Endothelial cell of umbilical vein (primary cell): ENCODE data around the gene RSKR. TPM values are rescaled to one million over a fixed set of nuclear protein-coding genes. Genes with fewer than 3 reads are reported as not detected.

Experiments
- BruUV-seq: library from RNA; stranded (reverse); fragments of 400-500 nt; replicated peaks from 2 replicates; lab custom pipeline; 2021; lab: Mats Ljungman, UMichigan
- CTCF ChIA-PET: fragments of 300-600, 350-600 bp; sonication (Branson Sonifier 250); formaldehyde crosslinking; loops from one replicate; lab custom pipeline; 2021; ENCODE audit warnings: antibody characterized with exemption, inconsistent platforms; lab: Charles Lee
- POLR2A ChIA-PET: fragments of 300-600, 350-600 bp; sonication (Branson Sonifier 250); formaldehyde crosslinking; loops from one replicate; lab custom pipeline; 2021; ENCODE audit warnings: antibody characterized with exemption, inconsistent platforms; lab: Charles Lee
- DNase-seq: peaks from one replicate; pipeline ENCODE4 v3.0.0-alpha.2; 2011; ENCODE audit warnings: low read depth, low spot score
- FAIRE-seq: peaks from 2 replicates; lab custom pipeline; 2011; peaks lifted over from hg19 to GRCh38; lab: Jason Lieb, UNC
- H2AFZ ChIP-seq: 2 replicates; pipeline ENCODE4 v1.6.0; 2012; ENCODE audit warnings: low read depth, low read length, control low read depth, inconsistent platforms
- H3K27ac ChIP-seq: 2 replicates; pipeline ENCODE4 v1.5.1; 2011; ENCODE audit warnings: low read depth, mild to moderate bottlenecking, control low read depth, low read length, moderate library complexity; ENCODE audit not compliant: insufficient read depth
- H3K27me3 ChIP-seq, 2 experiments: 2 replicates each; pipeline versions ENCODE4 v1.6.0 to v1.6.1; 2011; ENCODE audit warnings: low read length in 2 of 2, mixed read lengths in 1 of 2; ENCODE audit not compliant: control insufficient read depth in 2 of 2, insufficient read depth in 2 of 2
- H3K36me3 ChIP-seq, 2 experiments: 2 replicates in 1 of 2; 3 replicates in 1 of 2; pipeline ENCODE4 v1.5.1; 2011; ENCODE audit warnings: low read length in 2 of 2, mild to moderate bottlenecking in 1 of 2, moderate library complexity in 1 of 2; ENCODE audit not compliant: control insufficient read depth in 2 of 2, insufficient read depth in 2 of 2; ENCODE audit errors: extremely low read depth in 1 of 2
- H3K4me1 ChIP-seq: 3 replicates; pipeline ENCODE4 v1.5.1; 2011; ENCODE audit warnings: mild to moderate bottlenecking, low read length; ENCODE audit not compliant: control insufficient read depth, insufficient read depth; ENCODE audit errors: extremely low read depth
- H3K4me2 ChIP-seq: 2 replicates; pipeline ENCODE4 v1.6.1; 2011; ENCODE audit warnings: low read length, control low read depth, mixed read lengths; ENCODE audit not compliant: insufficient read depth
- H3K4me3 ChIP-seq, 3 experiments: fragments of 200-600 bp in 1 of 3; sonication (generic), shearing (Covaris generic) in 1 of 3; replicated peaks in 1 of 3; 2 replicates each; pipeline ENCODE4 v1.5.1; 2011 to 2016; ENCODE audit warnings: control low read depth in 3 of 3, low read length in 3 of 3, mild to moderate bottlenecking in 2 of 3, inconsistent platforms in 1 of 3, low read depth in 1 of 3, moderate library complexity in 1 of 3; ENCODE audit not compliant: insufficient read depth in 1 of 3
- H3K79me2 ChIP-seq: 2 replicates; pipeline ENCODE4 v1.6.0; 2012; ENCODE audit warnings: low read length, inconsistent platforms; ENCODE audit not compliant: control insufficient read depth, insufficient read depth
- H3K9ac ChIP-seq: replicated peaks from 2 replicates; pipeline ENCODE3; 2011; ENCODE audit warnings: low read length, control low read depth; ENCODE audit not compliant: insufficient read depth; ENCODE audit errors: extremely low read depth
- H3K9me1 ChIP-seq: replicated peaks from 3 replicates; pipeline ENCODE4 v1.6.0; 2011; ENCODE audit warnings: mild to moderate bottlenecking, low read length; ENCODE audit not compliant: control insufficient read depth, insufficient read depth; ENCODE audit errors: extremely low read depth
- H3K9me3 ChIP-seq: replicated peaks from 2 replicates; pipeline ENCODE4 v1.5.1; 2012; ENCODE audit warnings: low read length, inconsistent platforms; ENCODE audit not compliant: control insufficient read depth, insufficient read depth
- H4K20me1 ChIP-seq: replicated peaks from 2 replicates; pipeline ENCODE3; 2011; ENCODE audit warnings: mild to moderate bottlenecking, low read length; ENCODE audit not compliant: control insufficient read depth, insufficient read depth; ENCODE audit errors: extremely low read depth
- CTCF ChIP-seq, 2 donors: IDR thresholded peaks; 1 replicate in 1 of 2; 2 replicates in 1 of 2; pipeline ENCODE4 v1.5.1; 2011; ENCODE audit warnings: low read length in 2 of 2, mild to moderate bottlenecking in 2 of 2, moderate library complexity in 2 of 2, control low read depth in 1 of 2, inconsistent platforms in 1 of 2, low read depth in 1 of 2; ENCODE audit not compliant: insufficient read depth in 1 of 2; ENCODE audit errors: extremely low read depth in 1 of 2
- EZH2 ChIP-seq: IDR thresholded peaks from 2 replicates; pipeline ENCODE4 v1.6.1; 2012; ENCODE audit warnings: borderline replicate concordance, low read depth, mild to moderate bottlenecking, moderate library complexity, low read length, inconsistent platforms; ENCODE audit not compliant: severe bottlenecking
- FOS ChIP-seq: IDR thresholded peaks from 2 replicates; pipeline ENCODE4 v1.6.1; 2011; ENCODE audit warnings: mild to moderate bottlenecking, low read length, moderate library complexity, borderline replicate concordance; ENCODE audit not compliant: insufficient read depth
- GATA2 ChIP-seq: IDR thresholded peaks from 2 replicates; pipeline ENCODE4 v1.7.0; 2011; ENCODE audit warnings: low read depth, mild to moderate bottlenecking, moderate library complexity, mixed read lengths, low read length; ENCODE audit not compliant: insufficient read length, insufficient read depth
- JUN ChIP-seq: IDR thresholded peaks from 2 replicates; pipeline ENCODE4 v1.6.1; 2011; ENCODE audit warnings: borderline replicate concordance, low read depth; ENCODE audit not compliant: insufficient read length, insufficient read depth
- MAX ChIP-seq: IDR thresholded peaks from 2 replicates; pipeline ENCODE4 v1.6.1; 2011; ENCODE audit not compliant: insufficient read depth, insufficient read length
- MYC ChIP-seq: IDR thresholded peaks from one replicate; pipeline ENCODE4 v1.6.1; 2011; ENCODE audit warnings: mild to moderate bottlenecking, low read depth, low read length
- POLR2A ChIP-seq: IDR thresholded peaks from 2 replicates; pipeline ENCODE4 v1.6.1; 2012; ENCODE audit warnings: low read depth, mild to moderate bottlenecking, control low read depth, low read length
- POLR2AphosphoS5 ChIP-seq: IDR thresholded peaks from 2 replicates; pipeline ENCODE4 v1.6.1; 2012; ENCODE audit warnings: low read depth, mild to moderate bottlenecking, control low read depth, low read length, moderate library complexity; ENCODE audit not compliant: insufficient read depth
- dilution Hi-C: fragments of 300-500 bp; cut with MboI; formaldehyde crosslinking; loops from one replicate; pipeline ENCODE4 v1.15.0; 2019; ENCODE audit warnings: low sequenced_read_pairs; ENCODE audit not compliant: extremely low pct_ligation_motif_present
- intact Hi-C: fragments of 100-400 bp; cut with micrococcal nuclease; formaldehyde crosslinking; loops from one replicate; pipeline ENCODE4 v1.10.0; 2022
- polyA plus RNA-seq, 4 experiments: library from polyadenylated mRNA; depleted of rRNA in 3 of 4; stranded (reverse) in 3 of 4; unstranded in 1 of 4; fragments of >200 nt; gene quantifications; 2 replicates each; pipeline versions ENCODE4 v1.2.1 to v1.2.3, GENCODE V29; 2011 to 2012; ENCODE audit warnings: missing spikeins in 1 of 4
- total RNA-seq: library from RNA; stranded (reverse); gene quantifications from 2 replicates; pipeline ENCODE4 v1.2.3, GENCODE V29; 2021

Gene RSKR
- total and polyA plus RNA-seq, 2 donors (not counting 3 experiments of a cell fraction or from before 2014, with no cell fraction given), result 10.0 to 19.9 TPM

GRCh38 chr17:28620010-28620409 lies 6.0 kb upstream of the RSKR start:
- Histone ChIP-seq H3K9me1 (no peaks in the 10 kb centered on the region), H3K9ac (no peak overlapping the region), H3K4me3 (no peak overlapping the region), H2AFZ (no peak overlapping the region), H3K4me1 (no peaks in the 10 kb centered on the region), H3K36me3 (peaks cover 42 to 63% of the 10 kb centered on the region in 2 experiments), H3K27ac (no peak overlapping the region), H3K27me3 (no peaks in the 10 kb centered on the region), H3K9me3 (no peaks in the 10 kb centered on the region), H3K4me2 (no peak overlapping the region), H4K20me1 (no peaks in the 10 kb centered on the region), H3K79me2 (no peaks in the 10 kb centered on the region)
- intact Hi-C loops (no loop called here), dilution Hi-C loops (no loop called here)
- DNase-seq (no peak), FAIRE-seq (no peak)
- ChIA-PET CTCF (interaction anchor here (3.8 kb wide), 1 partner anchor 8 kb away, joined by 21 read pairs; no protein-coding TSS in a partner anchor), POLR2A (no interaction called here)
- TF ChIP-seq MAX, result no peak
- no peak for TF ChIP-seq POLR2A
- TF ChIP-seq FOS, result no peak
- TF ChIP-seq POLR2AphosphoS5, result no peak
- no peak for TF ChIP-seq CTCF (IDR thresholded peaks at IDR 0.05; ENCODE audit: extremely low read depth in 1 of 2, insufficient read depth in 1 of 2, low read depth in 1 of 2, low read length in 2 of 2)
- no peak for TF ChIP-seq GATA2
- TF ChIP-seq EZH2, result no peak
- no peak for TF ChIP-seq JUN
- TF ChIP-seq MYC, result no peak
- no TSS peak for BruUV-seq
